Measurements from ENCODE around the gene CPT1B.

CPT1B gene

DNA sequence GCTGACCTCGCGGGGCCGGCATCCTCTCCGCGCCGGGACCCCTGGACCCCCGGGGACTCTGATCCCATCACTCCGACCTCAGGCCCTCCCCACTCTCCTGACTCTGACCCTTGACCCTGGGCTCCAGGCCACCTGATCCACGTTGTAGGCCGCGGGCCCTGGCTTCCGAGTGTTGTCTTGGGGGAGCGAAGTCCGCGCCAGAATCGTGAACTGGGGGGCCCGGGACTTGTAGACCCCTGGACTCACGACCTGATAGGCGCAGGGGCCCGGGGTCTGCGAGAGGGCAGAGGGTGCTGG, 47.7 kb downstream of the CPT1B start:
- TF ChIP-seq, protein P1, sequence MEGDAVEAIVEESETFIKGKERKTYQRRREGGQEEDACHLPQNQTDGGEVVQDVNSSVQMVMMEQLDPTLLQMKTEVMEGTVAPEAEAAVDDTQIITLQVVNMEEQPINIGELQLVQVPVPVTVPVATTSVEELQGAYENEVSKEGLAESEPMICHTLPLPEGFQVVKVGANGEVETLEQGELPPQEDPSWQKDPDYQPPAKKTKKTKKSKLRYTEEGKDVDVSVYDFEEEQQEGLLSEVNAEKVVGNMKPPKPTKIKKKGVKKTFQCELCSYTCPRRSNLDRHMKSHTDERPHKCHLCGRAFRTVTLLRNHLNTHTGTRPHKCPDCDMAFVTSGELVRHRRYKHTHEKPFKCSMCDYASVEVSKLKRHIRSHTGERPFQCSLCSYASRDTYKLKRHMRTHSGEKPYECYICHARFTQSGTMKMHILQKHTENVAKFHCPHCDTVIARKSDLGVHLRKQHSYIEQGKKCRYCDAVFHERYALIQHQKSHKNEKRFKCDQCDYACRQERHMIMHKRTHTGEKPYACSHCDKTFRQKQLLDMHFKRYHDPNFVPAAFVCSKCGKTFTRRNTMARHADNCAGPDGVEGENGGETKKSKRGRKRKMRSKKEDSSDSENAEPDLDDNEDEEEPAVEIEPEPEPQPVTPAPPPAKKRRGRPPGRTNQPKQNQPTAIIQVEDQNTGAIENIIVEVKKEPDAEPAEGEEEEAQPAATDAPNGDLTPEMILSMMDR (conservative IDR thresholded peaks at IDR 0.05) = no peak
- TF ChIP-seq ZFX (IDR thresholded peaks at IDR 0.05) = peak; percentile 35; the same call in 1 of the 2 replicates

DNA sequence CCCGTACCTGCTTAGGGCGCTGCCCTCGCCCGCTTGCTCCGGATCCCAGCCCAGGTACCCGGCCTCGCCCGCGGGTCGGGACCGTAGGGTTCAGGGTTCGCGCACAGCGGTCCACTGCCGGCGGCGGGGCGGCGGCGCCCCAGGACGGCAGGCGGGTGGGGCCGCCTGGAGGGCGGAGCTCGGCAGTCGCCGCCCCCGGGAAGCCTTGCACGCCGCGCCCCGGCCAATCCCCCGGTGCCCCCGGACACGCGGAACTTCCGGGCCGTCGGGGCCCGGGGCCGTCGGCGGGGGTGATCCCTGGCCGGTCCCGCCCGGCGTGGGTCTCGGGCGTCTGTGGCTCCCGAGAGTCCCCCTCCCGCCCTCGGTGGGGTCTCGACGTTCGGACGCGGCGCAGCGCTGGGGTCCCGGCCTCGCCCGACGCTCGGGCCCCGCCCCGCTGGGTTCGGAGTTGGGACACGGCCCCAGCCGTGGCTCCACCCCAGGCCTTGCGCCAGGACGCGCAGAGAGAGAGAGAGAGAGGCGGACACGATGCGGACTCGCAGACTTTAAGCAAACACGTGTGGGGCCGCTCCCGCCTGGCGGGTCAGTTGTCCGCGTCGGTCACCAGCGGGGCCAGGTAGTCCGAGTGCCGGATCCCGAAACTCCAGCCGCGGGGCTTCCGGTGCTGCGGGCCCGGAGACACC, 48.2 kb downstream of the CPT1B start, which contains the start of gene TYMP:
Gene TYMP (minus strand): TSS at position 116 of the 683 bp plus-strand sequence. CDS start 303 bp downstream, outside the sequence.
- H3K27ac ChIP-seq = peak within 1 kb of the TSS; percentile 98
- peak; percentile 65; the same call in 1 of the 2 replicates for TF ChIP-seq ZFX (IDR thresholded peaks at IDR 0.05)
- TF ChIP-seq, protein P1 (conservative IDR thresholded peaks at IDR 0.05) = no peak

More for the DNA sequence above, 47.7 kb downstream of the CPT1B start:
- H3K27ac ChIP-seq = peak overlapping the region; percentile 98

DNA sequence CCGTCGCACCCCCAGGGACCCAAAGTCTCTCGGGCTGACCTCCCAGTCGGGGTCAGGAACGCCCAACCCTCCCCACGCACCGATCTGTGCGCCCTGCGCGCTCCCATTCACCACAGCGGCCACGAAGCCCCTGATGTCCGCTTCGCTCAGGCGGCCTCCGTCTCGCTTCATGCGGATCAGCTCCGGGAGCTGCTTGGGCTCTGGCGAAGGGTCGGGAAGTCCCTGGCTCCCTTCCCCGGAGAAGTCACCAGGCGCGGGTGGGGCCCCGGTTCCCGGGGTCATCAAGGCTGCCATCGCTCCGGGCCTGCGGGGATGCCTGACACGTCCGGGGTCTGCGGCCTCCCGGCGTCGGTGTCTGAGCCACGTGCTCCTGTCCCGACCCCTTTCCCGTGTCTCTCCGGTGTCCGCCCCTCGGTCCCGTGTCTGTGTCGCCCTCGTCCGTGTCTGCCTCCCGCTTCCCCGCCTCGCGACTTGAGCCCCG, 48.8 kb downstream of the CPT1B start:
- H3K27ac ChIP-seq = peak overlapping the region; percentile 98

DNA sequence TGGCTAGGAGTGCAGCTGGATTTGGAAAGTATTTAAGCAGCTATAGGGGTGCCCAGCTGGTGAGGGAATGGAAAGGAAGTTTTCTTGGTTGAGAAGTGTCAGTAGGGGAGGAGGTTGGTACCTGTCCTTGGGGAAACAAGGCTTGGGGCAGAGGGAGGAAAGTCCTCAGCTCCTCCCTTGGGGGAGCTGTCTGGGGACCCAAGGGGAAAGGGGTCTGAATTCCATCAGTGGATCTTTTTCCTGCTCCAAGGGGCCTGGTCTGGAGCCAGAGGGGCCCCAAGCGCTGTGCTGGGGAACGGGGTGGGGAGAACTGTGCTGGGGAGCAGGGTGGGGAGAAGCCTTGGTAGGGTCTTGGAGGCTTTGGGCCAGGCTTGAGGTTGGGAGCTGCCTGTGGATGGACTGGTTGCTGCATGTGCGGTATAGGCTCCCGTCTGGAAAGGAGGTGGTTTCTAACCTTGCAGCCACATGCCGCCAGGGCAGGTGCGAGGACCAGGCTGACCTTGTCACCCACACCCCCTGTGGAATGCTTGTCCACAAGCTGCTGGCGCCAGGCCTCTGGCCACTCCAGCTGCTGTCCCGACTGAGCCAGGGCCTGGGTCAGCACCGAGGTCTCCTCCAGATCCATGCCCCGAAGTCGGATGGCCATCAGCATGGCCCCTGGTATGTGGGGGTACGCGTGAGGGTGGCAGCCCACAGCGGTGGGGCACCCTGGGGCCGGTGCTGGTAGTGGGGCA, 49.4 kb downstream of the CPT1B start:
- peak overlapping the region; percentile 98 for H3K27ac ChIP-seq
- TF ChIP-seq, protein P1 (conservative IDR thresholded peaks at IDR 0.05) = no peak

More for the DNA sequence above, 48.8 kb downstream of the CPT1B start:
- TF ChIP-seq, protein P1 (conservative IDR thresholded peaks at IDR 0.05) = no peak
- no peak for TF ChIP-seq ZFX (IDR thresholded peaks at IDR 0.05)

DNA sequence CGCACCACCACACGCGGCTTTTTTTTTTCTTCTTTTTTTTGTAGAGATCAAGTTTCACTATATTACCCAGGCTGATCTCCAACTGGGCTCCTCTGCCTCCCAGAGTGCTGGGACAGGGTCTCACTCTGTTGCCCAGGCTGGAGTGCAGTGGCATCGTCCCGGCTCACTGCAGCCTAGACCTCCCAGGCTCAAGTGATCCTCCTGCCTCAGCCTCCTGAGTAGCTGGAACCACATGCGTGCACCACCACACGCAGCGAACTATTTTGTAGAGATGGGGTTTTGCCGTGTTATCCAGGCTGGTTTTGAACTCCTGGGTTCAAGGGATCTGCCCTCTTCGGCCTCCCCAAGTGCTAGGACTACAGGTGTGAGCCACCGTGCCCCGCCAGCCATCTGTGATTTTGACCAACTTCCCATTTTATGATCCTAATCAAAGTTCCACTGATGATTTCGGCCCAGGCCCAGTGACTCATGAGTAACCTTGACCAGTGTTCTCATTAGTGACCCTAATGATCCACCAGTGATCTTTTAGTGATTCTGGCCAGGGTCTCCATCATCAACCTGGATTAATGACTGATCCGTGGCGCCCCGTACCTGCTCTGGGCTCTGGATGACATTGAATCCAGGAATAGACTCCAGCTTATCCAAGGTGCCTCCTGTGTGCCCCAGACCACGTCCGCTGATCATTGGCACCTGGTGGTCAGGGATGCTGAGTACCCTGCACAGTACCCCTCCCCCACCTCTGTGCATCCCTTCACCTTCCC, 50.1 kb downstream of the CPT1B start:
- no peak for TF ChIP-seq ZFX (IDR thresholded peaks at IDR 0.05)
- TF ChIP-seq, protein P1 (conservative IDR thresholded peaks at IDR 0.05) = no peak
- H3K27ac ChIP-seq = peak overlapping the region; percentile 98

DNA sequence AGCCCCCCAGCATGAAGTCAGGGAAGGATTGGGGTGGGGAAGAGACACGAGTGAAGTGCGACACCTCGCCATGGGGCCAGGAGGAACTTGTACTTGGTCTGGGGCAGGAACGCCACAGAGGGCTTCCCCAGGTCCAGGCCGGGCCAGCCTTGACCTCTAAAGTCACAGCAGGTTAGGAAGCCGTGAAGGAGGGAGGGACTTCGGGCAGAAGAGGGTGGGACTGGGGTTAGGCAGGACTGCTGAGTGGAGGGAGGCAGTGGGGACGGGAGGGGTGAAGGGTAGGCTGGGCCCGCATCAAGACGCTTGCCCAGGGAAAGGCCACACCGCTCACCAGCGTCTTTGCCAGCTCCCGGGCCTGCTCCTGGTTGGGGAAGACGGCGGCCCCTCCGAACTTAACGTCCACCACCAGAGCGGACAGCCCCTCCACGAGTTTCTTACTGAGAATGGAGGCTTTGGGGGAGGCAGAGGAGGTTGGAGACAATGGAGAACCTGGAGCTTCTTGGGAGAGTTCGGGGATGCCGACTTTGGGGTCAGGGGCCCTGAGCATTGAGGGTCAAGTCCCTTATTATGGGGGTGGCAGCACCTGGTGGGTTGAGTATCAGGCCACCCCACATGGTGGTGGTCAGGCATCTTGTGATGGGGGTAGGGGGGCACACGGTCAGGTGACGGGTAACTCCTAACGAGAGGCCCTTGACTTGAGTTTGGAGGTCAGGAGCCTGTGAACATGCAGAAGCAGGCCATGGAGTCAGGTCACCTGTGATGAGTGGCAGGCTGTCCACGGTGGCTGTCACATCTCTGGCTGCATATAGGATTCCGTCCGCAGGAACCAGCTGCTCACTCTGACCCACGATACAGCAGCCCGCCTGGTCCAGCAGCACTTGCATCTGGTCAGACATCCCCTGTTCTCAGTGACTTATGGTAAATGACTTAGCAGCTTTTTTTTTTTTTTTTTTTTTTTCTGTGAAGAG, 51.1 kb downstream of the CPT1B start:
- TF ChIP-seq, protein P1 (conservative IDR thresholded peaks at IDR 0.05) = no peak
- peak overlapping the region; percentile 98 for H3K27ac ChIP-seq

All from C4-2B (cell line).